GM19467 (cell line): ENCODE results near the gene PEX14.
"Not testable (repeated sequence)": the region's sequence is repeated elsewhere in the genome, so short reads cannot be mapped to it uniquely, and the experiment has no call there.

Experiments
- ATAC-seq: cut with Tn5 transposase; IDR thresholded peaks from one replicate; pipeline ENCODE4 v1.9.1; 2021; ENCODE audit warnings: mild to moderate bottlenecking, moderate library complexity; ENCODE audit not compliant: unreplicated experiment

PEX14 gene

GRCh38 chr1:10450156-10450814 is 24.5 kb upstream of the PEX14 start:
- no peak for ATAC-seq

- no peak for ATAC-seq
Measured at GRCh38 chr1:10450836-10451235, 23.9 kb upstream of the PEX14 start.

GRCh38 chr1:10451287-10451686 is 23.5 kb upstream of the PEX14 start:
- ATAC-seq = no peak

- no peak for ATAC-seq
Measured at GRCh38 chr1:10456048-10456447, 18.7 kb upstream of the PEX14 start.

- ATAC-seq = no peak
Measured at GRCh38 chr1:10456661-10457060, 18.1 kb upstream of the PEX14 start.

- not testable (repeated sequence) for ATAC-seq
Measured at GRCh38 chr1:10457462-10457861, 17.3 kb upstream of the PEX14 start.

- no peak for ATAC-seq
Measured at GRCh38 chr1:10457875-10458274, 16.9 kb upstream of the PEX14 start.

- ATAC-seq = no peak
Measured at GRCh38 chr1:10459184-10459583, 15.6 kb upstream of the PEX14 start.

GRCh38 chr1:10467078-10467477 is 7.7 kb upstream of the PEX14 start:
- no peak for ATAC-seq

- ATAC-seq = no peak
Measured at GRCh38 chr1:10470043-10470442, 4.7 kb upstream of the PEX14 start.

GRCh38 chr1:10471411-10472219 is 3.1 kb upstream of the PEX14 start:
- no peak for ATAC-seq

- peak; percentile 78 for ATAC-seq
Measured at GRCh38 chr1:10472220-10473144, 2.3 kb upstream of the PEX14 start, which contains the start of gene DFFA. TSS of gene DFFA (minus strand) at chr1:10472529. CDS start at chr1:10472458, 71 bp downstream.

- no peak for ATAC-seq
Measured at GRCh38 chr1:10473145-10473765, 1.5 kb upstream of the PEX14 start.

GRCh38 chr1:10474309-10474612 is 489 bp upstream of the PEX14 start:
- ATAC-seq = not testable (repeated sequence)

GRCh38 chr1:10475510-10475909 is 760 bp downstream of the PEX14 start:
- ATAC-seq = no peak

GRCh38 chr1:10479296-10479695 is 4.5 kb downstream of the PEX14 start:
- ATAC-seq = no peak

GRCh38 chr1:10480614-10481013 is 5.9 kb downstream of the PEX14 start:
- no peak for ATAC-seq

GRCh38 chr1:10484521-10484920 is 9.8 kb downstream of the PEX14 start:
- no peak for ATAC-seq

- ATAC-seq = no peak
Measured at GRCh38 chr1:10489291-10490055, 14.7 kb downstream of the PEX14 start.

GRCh38 chr1:10490286-10490970 is 15.7 kb downstream of the PEX14 start:
- ATAC-seq = no peak
